ENCODE data around the gene EIF3J. TPM values are rescaled to one million over a fixed set of nuclear protein-coding genes. Genes with fewer than 3 reads are reported as not detected.

Gene EIF3J
- total and polyA plus RNA-seq, 2 experiments from 2014 or later, result 33.9 to 46.4 TPM

GRCh38 chr15:44492040-44492439 lies 44.9 kb upstream of the EIF3J start:
- DNase-seq (ENCODE audit: low spot score), result no peak
- Histone ChIP-seq H3K36me3 (replicated peaks; ENCODE audit: insufficient read depth, low read depth) (no peaks in the 10 kb centered on the region), H2AFZ (no peak overlapping the region), H3K4me3 (no peak overlapping the region), H3K27me3 (no peaks in the 10 kb centered on the region), H3K27ac (no peak overlapping the region), H3K79me2 (peaks cover 4% of the 10 kb centered on the region), H3K4me1 (ENCODE audit: insufficient read depth) (no peaks in the 10 kb centered on the region), H3K9me3 (ENCODE audit: low read depth) (no peaks in the 10 kb centered on the region), H3K9me2 (replicated peaks; ENCODE audit: insufficient read depth) (no peaks in the 10 kb centered on the region), H3K4me2 (no peak overlapping the region), H4K20me1 (ENCODE audit: insufficient read depth, poor library complexity, severe bottlenecking) (no peaks in the 10 kb centered on the region)
- 97% methylated on average over 7 of the region's 7 CpGs for WGBS (ENCODE audit: low lambda C conversion rate, missing lambda C conversion rate)
- no peak for TF ChIP-seq EZH2phosphoT487 (IDR thresholded peaks at IDR 0.05; ENCODE audit: low read depth, severe bottlenecking, unreplicated experiment)
- TF ChIP-seq CTCF (IDR thresholded peaks at IDR 0.05; ENCODE audit: poor library complexity), result no peak
- no peak for TF ChIP-seq EZH2 (IDR thresholded peaks at IDR 0.05; ENCODE audit: borderline replicate concordance)

- no peaks in the 10 kb centered on the region for H4K20me1 ChIP-seq (ENCODE audit: insufficient read depth, poor library complexity, severe bottlenecking)
- no peaks in the 10 kb centered on the region for H3K9me2 ChIP-seq (replicated peaks; ENCODE audit: insufficient read depth)
- H3K4me2 ChIP-seq, result no peak overlapping the region
- no peak for TF ChIP-seq EZH2 (IDR thresholded peaks at IDR 0.05; ENCODE audit: borderline replicate concordance)
- no peak for TF ChIP-seq CTCF (IDR thresholded peaks at IDR 0.05; ENCODE audit: poor library complexity)
- TF ChIP-seq EZH2phosphoT487 (IDR thresholded peaks at IDR 0.05; ENCODE audit: low read depth, severe bottlenecking, unreplicated experiment), result no peak
- no peaks in the 10 kb centered on the region for H3K27me3 ChIP-seq
- WGBS (ENCODE audit: low lambda C conversion rate, missing lambda C conversion rate), result 90% methylated on average over 3 of the region's 3 CpGs
- no peak overlapping the region for H2AFZ ChIP-seq
- H3K9me3 ChIP-seq (ENCODE audit: low read depth), result no peaks in the 10 kb centered on the region
- no peaks in the 10 kb centered on the region for H3K36me3 ChIP-seq (replicated peaks; ENCODE audit: insufficient read depth, low read depth)
- no peak for DNase-seq (ENCODE audit: low spot score)
- no peak overlapping the region for H3K4me3 ChIP-seq
- no peaks in the 10 kb centered on the region for H3K79me2 ChIP-seq
- no peak overlapping the region for H3K27ac ChIP-seq
- no peaks in the 10 kb centered on the region for H3K4me1 ChIP-seq (ENCODE audit: insufficient read depth)
These were observed 44.3 kb upstream of the EIF3J start for GRCh38 chr15:44492672-44493071.

- Histone ChIP-seq H3K9me2 (replicated peaks; ENCODE audit: insufficient read depth) (no peaks in the 10 kb centered on the region), H2AFZ (no peak overlapping the region), H4K20me1 (ENCODE audit: insufficient read depth, poor library complexity, severe bottlenecking) (no peaks in the 10 kb centered on the region), H3K4me1 (ENCODE audit: insufficient read depth) (no peaks in the 10 kb centered on the region), H3K27me3 (no peaks in the 10 kb centered on the region), H3K27ac (no peak overlapping the region), H3K9me3 (ENCODE audit: low read depth) (no peaks in the 10 kb centered on the region), H3K4me3 (no peak overlapping the region), H3K4me2 (no peak overlapping the region), H3K36me3 (replicated peaks; ENCODE audit: insufficient read depth, low read depth) (no peaks in the 10 kb centered on the region), H3K79me2 (no peaks in the 10 kb centered on the region)
- no peak for DNase-seq (ENCODE audit: low spot score)
- 93% methylated on average over 8 of the region's 8 CpGs for WGBS (ENCODE audit: low lambda C conversion rate, missing lambda C conversion rate)
- TF ChIP-seq CTCF (IDR thresholded peaks at IDR 0.05; ENCODE audit: poor library complexity) (no peak), EZH2phosphoT487 (IDR thresholded peaks at IDR 0.05; ENCODE audit: low read depth, severe bottlenecking, unreplicated experiment) (no peak), EZH2 (IDR thresholded peaks at IDR 0.05; ENCODE audit: borderline replicate concordance) (no peak)
These were observed 41.4 kb upstream of the EIF3J start for GRCh38 chr15:44495562-44495961.

- 90% methylated on average over 3 of the region's 3 CpGs for WGBS (ENCODE audit: low lambda C conversion rate, missing lambda C conversion rate)
- Histone ChIP-seq H3K4me3 (no peak overlapping the region), H3K9me3 (ENCODE audit: low read depth) (no peaks in the 10 kb centered on the region), H3K79me2 (no peaks in the 10 kb centered on the region), H3K9me2 (replicated peaks; ENCODE audit: insufficient read depth) (no peaks in the 10 kb centered on the region), H3K27ac (no peak overlapping the region), H2AFZ (no peak overlapping the region), H3K36me3 (replicated peaks; ENCODE audit: insufficient read depth, low read depth) (no peaks in the 10 kb centered on the region), H3K4me2 (no peak overlapping the region), H4K20me1 (ENCODE audit: insufficient read depth, poor library complexity, severe bottlenecking) (no peaks in the 10 kb centered on the region), H3K27me3 (no peaks in the 10 kb centered on the region), H3K4me1 (ENCODE audit: insufficient read depth) (no peaks in the 10 kb centered on the region)
- TF ChIP-seq EZH2 (IDR thresholded peaks at IDR 0.05; ENCODE audit: borderline replicate concordance) (no peak), CTCF (IDR thresholded peaks at IDR 0.05; ENCODE audit: poor library complexity) (no peak), EZH2phosphoT487 (IDR thresholded peaks at IDR 0.05; ENCODE audit: low read depth, severe bottlenecking, unreplicated experiment) (no peak)
- no peak for DNase-seq (ENCODE audit: low spot score)
These were observed 36.4 kb upstream of the EIF3J start for GRCh38 chr15:44500555-44500954.
